ENCODE measurements around the gene IMMP2L.

The IMMP2L gene

GRCh38 chr7:110911632-110912031, 650.7 kb downstream of the IMMP2L start:
- no peak for TF ChIP-seq SIN3A (IDR thresholded peaks at IDR 0.05; ENCODE audit: borderline replicate concordance, insufficient read depth, low read length)
- no peak for TF ChIP-seq REST (IDR thresholded peaks at IDR 0.05; ENCODE audit: insufficient read depth in 1 of 2, low read depth in 2 of 2, low read length in 2 of 2)
- TF ChIP-seq FOXP2 (optimal IDR thresholded peaks at IDR 0.05; ENCODE audit: borderline replicate concordance, extremely low read depth, extremely low read length, insufficient read depth) = no peak
- no peak for TF ChIP-seq TAF1 (IDR thresholded peaks at IDR 0.05; ENCODE audit: borderline replicate concordance, insufficient read depth, low read length)
- TF ChIP-seq POLR2AphosphoS5 (IDR thresholded peaks at IDR 0.05; ENCODE audit: low read depth, low read length) = no peak

DNA sequence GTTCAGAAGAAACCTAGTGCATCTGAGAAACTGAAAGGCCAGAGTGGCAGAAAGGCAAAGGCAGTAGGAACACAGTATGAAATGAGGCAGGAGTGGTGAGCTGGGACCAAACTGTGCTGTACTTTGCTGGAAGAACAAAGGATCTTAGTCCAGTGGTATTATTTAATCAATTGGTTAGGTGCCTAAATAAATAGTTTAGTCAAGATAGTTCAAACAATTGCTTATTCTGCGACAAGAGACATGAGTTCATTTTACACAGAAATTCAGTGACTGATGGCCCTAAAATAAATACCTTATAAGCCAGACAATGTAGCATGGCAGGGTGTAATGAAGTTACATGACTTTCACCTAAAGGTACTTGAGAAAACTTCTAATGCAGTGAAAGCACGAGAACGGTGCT, 653.2 kb downstream of the IMMP2L start:
- TF ChIP-seq POLR2AphosphoS5 (IDR thresholded peaks at IDR 0.05; ENCODE audit: low read depth, low read length) = no peak
- no peak for TF ChIP-seq SIN3A (IDR thresholded peaks at IDR 0.05; ENCODE audit: borderline replicate concordance, insufficient read depth, low read length)
- TF ChIP-seq REST (IDR thresholded peaks at IDR 0.05; ENCODE audit: insufficient read depth in 1 of 2, low read depth in 2 of 2, low read length in 2 of 2) = no peak
- TF ChIP-seq FOXP2 (optimal IDR thresholded peaks at IDR 0.05; ENCODE audit: borderline replicate concordance, extremely low read depth, extremely low read length, insufficient read depth) = no peak
- TF ChIP-seq TAF1 (IDR thresholded peaks at IDR 0.05; ENCODE audit: borderline replicate concordance, insufficient read depth, low read length) = no peak

DNA sequence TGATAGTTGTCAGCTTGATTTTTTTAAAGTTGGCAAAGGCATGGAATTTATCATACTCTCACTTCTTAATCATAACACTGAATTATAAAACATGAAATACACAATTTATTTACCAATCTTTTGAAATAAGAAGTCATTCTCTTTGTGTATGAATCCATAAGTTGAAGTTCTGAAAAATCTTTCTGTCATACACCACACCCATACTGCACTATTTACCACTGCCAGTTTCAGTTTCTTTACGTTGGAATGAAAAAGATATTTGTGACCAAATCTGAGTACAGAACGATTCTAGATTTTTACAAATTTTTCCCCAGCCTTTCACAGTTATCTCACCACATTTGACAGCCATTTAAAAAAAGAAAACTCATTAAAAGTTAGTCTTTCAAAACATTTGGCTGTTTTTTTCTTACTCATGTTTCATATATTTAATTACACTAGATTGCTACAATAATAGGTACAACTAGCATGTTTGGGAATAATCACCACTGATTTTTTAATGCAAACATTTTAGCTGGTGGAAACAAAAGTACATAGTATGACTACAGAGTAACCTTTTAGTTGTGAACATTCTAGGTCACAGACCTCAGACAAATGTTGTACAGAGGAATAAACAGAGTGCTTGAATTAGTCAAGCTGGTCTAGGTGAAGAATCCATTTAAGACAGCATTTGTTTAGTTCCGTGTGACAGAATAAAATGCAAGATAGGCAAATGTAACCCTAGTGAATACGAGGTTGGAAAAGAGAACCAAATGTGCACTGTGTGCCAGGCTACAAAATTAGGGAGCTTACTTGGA, 656.3 kb downstream of the IMMP2L start:
- TF ChIP-seq REST (IDR thresholded peaks at IDR 0.05; ENCODE audit: insufficient read depth in 1 of 2, low read depth in 2 of 2, low read length in 2 of 2) (no peak), POLR2AphosphoS5 (IDR thresholded peaks at IDR 0.05; ENCODE audit: low read depth, low read length) (no peak), FOXP2 (optimal IDR thresholded peaks at IDR 0.05; ENCODE audit: borderline replicate concordance, extremely low read depth, extremely low read length, insufficient read depth) (no peak)

GRCh38 chr7:110898516-110898915, 663.8 kb downstream of the IMMP2L start:
- TF ChIP-seq FOXP2 (optimal IDR thresholded peaks at IDR 0.05; ENCODE audit: borderline replicate concordance, extremely low read depth, extremely low read length, insufficient read depth) (no peak), REST (IDR thresholded peaks at IDR 0.05; ENCODE audit: insufficient read depth in 1 of 2, low read depth in 2 of 2, low read length in 2 of 2) (no peak), TAF1 (IDR thresholded peaks at IDR 0.05; ENCODE audit: borderline replicate concordance, insufficient read depth, low read length) (no peak), SIN3A (IDR thresholded peaks at IDR 0.05; ENCODE audit: borderline replicate concordance, insufficient read depth, low read length) (no peak), POLR2AphosphoS5 (IDR thresholded peaks at IDR 0.05; ENCODE audit: low read depth, low read length) (no peak)
